Measurements from ENCODE around the gene ASTN2. TPM values are rescaled to one million over a fixed set of nuclear protein-coding genes. Genes with fewer than 3 reads are reported as not detected.

ASTN2 gene
- total RNA-seq, 1 donor from 2014 or later: 2.7 TPM

- DNase-seq (ENCODE audit: low spot score): no peak
- intact Hi-C loops (cut with micrococcal nuclease): no loop called here
- no peaks in the 10 kb centered on the region for H3K27me3 Mint-ChIP-seq (ENCODE audit: low read depth)
- no peak overlapping the region for H3K4me3 Mint-ChIP-seq (ENCODE audit: low read depth)
- no peaks in the 10 kb centered on the region for H3K4me1 Mint-ChIP-seq (ENCODE audit: low read depth)
- peaks cover 4% of the 10 kb centered on the region for H3K9me3 Mint-ChIP-seq
- H3K27ac Mint-ChIP-seq: no peak overlapping the region
- H3K36me3 Mint-ChIP-seq (ENCODE audit: low read depth): no peaks in the 10 kb centered on the region
Observed at GRCh38 chr9:117145811-117146490, 268.9 kb downstream of the ASTN2 start.

DNA sequence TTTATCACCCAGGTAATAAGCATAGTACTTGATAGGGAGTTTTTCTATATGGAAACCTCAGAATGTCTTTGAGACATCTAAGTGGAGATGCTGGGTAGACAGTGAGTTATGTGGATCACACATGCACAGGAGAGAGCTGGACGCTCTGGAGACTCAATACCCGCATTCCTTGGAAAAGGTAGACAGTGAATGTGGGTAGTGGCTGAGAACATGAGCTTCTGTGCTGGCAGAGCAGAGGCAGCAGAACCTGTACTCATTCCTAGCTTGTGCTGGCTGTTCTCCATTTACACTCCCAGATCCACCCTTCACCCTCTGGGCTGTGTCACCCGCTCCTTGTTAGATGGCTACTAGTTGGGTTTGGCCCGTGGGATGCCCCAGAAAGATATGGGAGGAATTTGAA, 269.8 kb downstream of the ASTN2 start:
- H3K4me3 Mint-ChIP-seq (ENCODE audit: low read depth): no peak overlapping the region
- no peak for DNase-seq (ENCODE audit: low spot score)
- peaks cover 4% of the 10 kb centered on the region for H3K9me3 Mint-ChIP-seq
- H3K27ac Mint-ChIP-seq: no peak overlapping the region
- H3K27me3 Mint-ChIP-seq (ENCODE audit: low read depth): no peaks in the 10 kb centered on the region
- intact Hi-C loops (cut with micrococcal nuclease): no loop called here
- H3K36me3 Mint-ChIP-seq (ENCODE audit: low read depth): no peaks in the 10 kb centered on the region
- no peaks in the 10 kb centered on the region for H3K4me1 Mint-ChIP-seq (ENCODE audit: low read depth)

GRCh38 chr9:117138231-117138630, 276.6 kb downstream of the ASTN2 start:
- Mint-ChIP-seq H3K9me3 (no peaks in the 10 kb centered on the region), H3K4me1 (ENCODE audit: low read depth) (no peaks in the 10 kb centered on the region), H3K27ac (no peak overlapping the region), H3K27me3 (ENCODE audit: low read depth) (no peaks in the 10 kb centered on the region), H3K4me3 (ENCODE audit: low read depth) (no peak overlapping the region), H3K36me3 (ENCODE audit: low read depth) (no peaks in the 10 kb centered on the region)
- DNase-seq (ENCODE audit: low spot score): no peak
- intact Hi-C loops (cut with micrococcal nuclease): no loop called here

- no peak overlapping the region for H3K4me3 Mint-ChIP-seq (ENCODE audit: low read depth)
- H3K4me1 Mint-ChIP-seq (ENCODE audit: low read depth): no peaks in the 10 kb centered on the region
- H3K36me3 Mint-ChIP-seq (ENCODE audit: low read depth): no peaks in the 10 kb centered on the region
- H3K27me3 Mint-ChIP-seq (ENCODE audit: low read depth): no peaks in the 10 kb centered on the region
- H3K27ac Mint-ChIP-seq: no peak overlapping the region
- DNase-seq (ENCODE audit: low spot score): no peak
- no peaks in the 10 kb centered on the region for H3K9me3 Mint-ChIP-seq
- intact Hi-C loops (cut with micrococcal nuclease): no loop called here
Observed at GRCh38 chr9:117136461-117136860, 278.4 kb downstream of the ASTN2 start.

DNA sequence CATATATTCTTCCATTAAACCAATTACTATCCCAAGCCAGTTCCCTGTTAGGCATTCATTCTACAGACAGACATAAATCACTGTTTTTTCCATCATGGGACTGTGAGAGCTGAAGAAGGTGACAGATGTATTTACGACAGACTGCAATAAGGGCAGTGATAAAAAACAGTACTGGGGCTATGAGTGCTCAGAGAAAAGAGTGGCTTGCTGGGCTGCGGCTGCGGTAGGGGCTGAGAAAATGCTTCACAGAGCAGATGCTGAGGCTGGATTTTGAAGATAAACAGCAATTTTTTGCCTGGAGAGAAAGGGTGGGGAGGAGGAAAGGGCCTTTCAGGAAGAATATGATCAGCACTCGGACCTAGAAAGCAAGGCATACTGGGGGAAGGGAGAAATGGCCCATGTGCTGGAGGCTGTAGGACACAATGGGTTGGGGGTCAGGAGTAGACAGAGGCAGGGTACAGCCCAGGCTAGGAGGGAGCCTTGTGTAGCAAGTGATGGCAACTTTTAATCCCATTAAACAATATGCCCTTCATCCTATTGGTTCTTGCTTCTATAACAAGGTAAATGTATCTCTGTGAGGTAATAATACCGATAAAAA, 279.3 kb downstream of the ASTN2 start:
- no peak for DNase-seq (ENCODE audit: low spot score)
- Mint-ChIP-seq H3K36me3 (ENCODE audit: low read depth) (no peaks in the 10 kb centered on the region), H3K27me3 (ENCODE audit: low read depth) (no peaks in the 10 kb centered on the region), H3K27ac (no peak overlapping the region), H3K9me3 (no peaks in the 10 kb centered on the region), H3K4me3 (ENCODE audit: low read depth) (no peak overlapping the region), H3K4me1 (ENCODE audit: low read depth) (no peaks in the 10 kb centered on the region)
- intact Hi-C loops (cut with micrococcal nuclease): no loop called here

DNA sequence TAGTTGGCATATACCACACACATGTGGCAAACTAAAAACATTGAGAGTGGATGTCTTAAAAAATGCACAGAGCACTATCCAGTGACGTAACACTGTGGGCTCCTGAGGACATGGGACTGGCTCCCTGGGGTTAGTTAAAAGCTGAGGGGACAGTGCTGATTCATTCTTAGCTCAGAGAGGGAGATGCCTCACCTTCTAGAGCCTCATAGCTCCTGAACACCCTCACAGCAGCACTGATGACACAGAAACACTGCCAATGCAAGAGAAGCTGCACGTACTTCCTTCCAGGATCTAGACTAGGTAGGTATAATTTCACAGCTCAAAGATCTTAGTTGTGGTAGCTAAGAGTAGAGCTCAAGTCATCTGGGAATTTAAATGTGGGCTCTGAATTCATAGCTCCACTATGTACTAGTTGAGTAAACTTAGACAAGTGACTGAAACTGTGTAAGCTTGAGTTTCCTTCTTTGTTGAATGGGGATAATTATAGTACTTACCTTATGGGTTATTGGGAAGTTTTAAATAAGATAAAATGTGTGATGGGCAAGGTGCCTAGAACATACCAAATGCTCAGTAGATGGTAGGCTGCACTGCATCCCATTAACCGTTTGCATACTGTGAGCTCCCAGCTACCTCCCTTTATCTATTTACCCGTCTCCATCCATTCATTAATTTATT, 279.9 kb downstream of the ASTN2 start:
- H3K27ac Mint-ChIP-seq: no peak overlapping the region
- H3K4me1 Mint-ChIP-seq (ENCODE audit: low read depth): no peaks in the 10 kb centered on the region
- no peaks in the 10 kb centered on the region for H3K27me3 Mint-ChIP-seq (ENCODE audit: low read depth)
- no peak overlapping the region for H3K4me3 Mint-ChIP-seq (ENCODE audit: low read depth)
- H3K36me3 Mint-ChIP-seq (ENCODE audit: low read depth): no peaks in the 10 kb centered on the region
- intact Hi-C loops (cut with micrococcal nuclease): no loop called here
- H3K9me3 Mint-ChIP-seq: no peaks in the 10 kb centered on the region
- DNase-seq (ENCODE audit: low spot score): no peak

- H3K4me3 Mint-ChIP-seq (ENCODE audit: low read depth): no peak overlapping the region
- H3K27ac Mint-ChIP-seq: no peak overlapping the region
- no peaks in the 10 kb centered on the region for H3K27me3 Mint-ChIP-seq (ENCODE audit: low read depth)
- peaks cover 7% of the 10 kb centered on the region for H3K9me3 Mint-ChIP-seq
- no peaks in the 10 kb centered on the region for H3K36me3 Mint-ChIP-seq (ENCODE audit: low read depth)
- intact Hi-C loops (cut with micrococcal nuclease): no loop called here
- DNase-seq (ENCODE audit: low spot score): no peak
- no peaks in the 10 kb centered on the region for H3K4me1 Mint-ChIP-seq (ENCODE audit: low read depth)
Observed at GRCh38 chr9:117126871-117127270, 288.0 kb downstream of the ASTN2 start.

DNA sequence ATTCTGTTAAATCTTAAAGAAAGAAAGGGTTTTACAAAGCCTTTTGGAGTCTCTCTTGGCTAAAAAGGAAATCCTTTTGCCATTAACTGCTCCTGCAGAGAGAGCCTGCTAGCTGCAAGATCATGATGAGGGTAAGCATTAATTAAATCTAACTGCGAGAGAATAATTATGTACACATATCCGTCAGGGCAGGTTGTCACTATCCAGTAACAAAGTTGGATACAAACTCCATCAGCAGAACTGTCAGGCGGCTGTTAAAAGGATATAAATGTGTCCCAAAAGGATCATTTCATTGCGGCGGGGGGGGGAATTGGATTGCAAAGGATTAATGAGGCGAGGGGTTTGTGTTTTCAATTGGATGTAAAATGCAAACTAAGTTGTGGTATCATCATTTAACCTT, 289.3 kb downstream of the ASTN2 start:
- intact Hi-C loops (cut with micrococcal nuclease): no loop called here
- Mint-ChIP-seq H3K27ac (no peak overlapping the region), H3K4me1 (ENCODE audit: low read depth) (no peaks in the 10 kb centered on the region), H3K4me3 (ENCODE audit: low read depth) (no peak overlapping the region), H3K9me3 (peaks cover 14% of the 10 kb centered on the region), H3K36me3 (ENCODE audit: low read depth) (no peaks in the 10 kb centered on the region), H3K27me3 (ENCODE audit: low read depth) (no peaks in the 10 kb centered on the region)
- DNase-seq (ENCODE audit: low spot score): no peak

GRCh38 chr9:117123729-117124128, 291.1 kb downstream of the ASTN2 start:
- intact Hi-C loops (cut with micrococcal nuclease): no loop called here
- Mint-ChIP-seq H3K27me3 (ENCODE audit: low read depth) (no peaks in the 10 kb centered on the region), H3K4me1 (ENCODE audit: low read depth) (peaks cover 2% of the 10 kb centered on the region), H3K36me3 (ENCODE audit: low read depth) (no peaks in the 10 kb centered on the region), H3K9me3 (peaks cover 24% of the 10 kb centered on the region), H3K4me3 (ENCODE audit: low read depth) (no peak overlapping the region), H3K27ac (no peak overlapping the region)
- no peak for DNase-seq (ENCODE audit: low spot score)

GRCh38 chr9:117122953-117123352, 291.9 kb downstream of the ASTN2 start:
- Mint-ChIP-seq H3K4me3 (ENCODE audit: low read depth) (no peak overlapping the region), H3K27ac (no peak overlapping the region), H3K36me3 (ENCODE audit: low read depth) (no peaks in the 10 kb centered on the region), H3K9me3 (peaks cover 29% of the 10 kb centered on the region), H3K27me3 (ENCODE audit: low read depth) (no peaks in the 10 kb centered on the region), H3K4me1 (ENCODE audit: low read depth) (peaks cover 2% of the 10 kb centered on the region)
- DNase-seq (ENCODE audit: low spot score): no peak
- intact Hi-C loops (cut with micrococcal nuclease): no loop called here

DNA sequence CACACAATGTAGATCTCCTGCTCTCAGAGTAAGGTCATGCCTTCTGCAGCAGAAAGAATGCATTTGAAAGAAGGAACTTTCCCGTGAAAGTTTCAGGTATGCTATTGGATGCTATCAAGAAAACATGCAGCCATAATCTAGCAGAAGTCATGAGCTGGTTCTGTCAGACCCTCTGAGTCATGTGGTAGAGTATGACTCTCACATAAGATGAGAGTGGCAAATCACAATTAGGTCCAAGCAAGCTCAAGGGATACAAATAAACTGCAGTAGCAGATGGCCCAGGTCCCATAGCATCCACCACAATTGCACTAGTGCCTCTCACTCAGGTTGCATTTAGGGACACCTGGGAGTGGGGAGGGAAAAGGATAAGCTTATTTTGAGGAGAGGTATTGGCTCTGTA, 292.8 kb downstream of the ASTN2 start:
- peaks cover 29% of the 10 kb centered on the region for H3K9me3 Mint-ChIP-seq
- DNase-seq (ENCODE audit: low spot score): no peak
- H3K4me1 Mint-ChIP-seq (ENCODE audit: low read depth): peaks cover 2% of the 10 kb centered on the region
- H3K27me3 Mint-ChIP-seq (ENCODE audit: low read depth): no peaks in the 10 kb centered on the region
- no peak overlapping the region for H3K27ac Mint-ChIP-seq
- H3K36me3 Mint-ChIP-seq (ENCODE audit: low read depth): no peaks in the 10 kb centered on the region
- intact Hi-C loops (cut with micrococcal nuclease): no loop called here
- H3K4me3 Mint-ChIP-seq (ENCODE audit: low read depth): no peak overlapping the region

- Mint-ChIP-seq H3K4me1 (ENCODE audit: low read depth) (peaks cover 2% of the 10 kb centered on the region), H3K4me3 (ENCODE audit: low read depth) (no peak overlapping the region), H3K27ac (no peak overlapping the region), H3K9me3 (peaks cover 29% of the 10 kb centered on the region), H3K36me3 (ENCODE audit: low read depth) (no peaks in the 10 kb centered on the region), H3K27me3 (ENCODE audit: low read depth) (no peaks in the 10 kb centered on the region)
- no peak for DNase-seq (ENCODE audit: low spot score)
- intact Hi-C loops (cut with micrococcal nuclease): no loop called here
Observed at GRCh38 chr9:117121316-117121715, 293.5 kb downstream of the ASTN2 start.

DNA sequence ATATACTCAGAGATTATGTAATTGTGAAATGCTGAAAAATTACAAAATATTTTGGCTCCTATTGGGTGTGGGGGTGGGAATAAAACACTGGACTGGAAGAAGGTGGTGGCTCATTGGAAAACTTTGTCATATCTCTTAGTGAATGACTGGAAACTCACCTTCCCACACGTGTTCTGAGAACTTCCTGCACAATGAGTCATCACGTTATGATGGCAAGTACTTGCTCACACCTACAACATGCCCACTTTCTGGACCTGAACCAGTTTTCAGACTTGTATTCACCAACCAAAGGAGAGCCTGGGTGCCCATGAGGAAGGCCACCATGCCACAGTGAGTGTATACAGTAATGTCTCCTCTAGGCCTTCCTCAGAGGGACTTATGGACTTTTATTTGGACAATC, 294.8 kb downstream of the ASTN2 start:
- Mint-ChIP-seq H3K9me3 (peaks cover 29% of the 10 kb centered on the region), H3K4me3 (ENCODE audit: low read depth) (no peak overlapping the region), H3K4me1 (ENCODE audit: low read depth) (peaks cover 2% of the 10 kb centered on the region), H3K27me3 (ENCODE audit: low read depth) (no peaks in the 10 kb centered on the region), H3K36me3 (ENCODE audit: low read depth) (no peaks in the 10 kb centered on the region), H3K27ac (no peak overlapping the region)
- no peak for DNase-seq (ENCODE audit: low spot score)
- intact Hi-C loops (cut with micrococcal nuclease): no loop called here

All from activated T-helper 2 cell treated with anti-CD3 and anti-CD28 coated beads, Interferon-gamma antibody, Interleukin-2, Interleukin-4, amounts not matched to agents 10 μg/mL and 5 μg/mL and 100 μg/mL, durations not matched to agents 14 hours and 24 hours and 36 hours (primary cell).